HepG2 (cell line): ENCODE measurements around the gene NAIF1. TPM values are rescaled to one million over a fixed set of nuclear protein-coding genes. Genes with fewer than 3 reads are reported as not detected.

Source experiments
- ATF7 ChIP-seq, 2 experiments: fragments of 450-650 bp in 1 of 2; sonication (generic) in 1 of 2; formaldehyde crosslinking in 1 of 2; IDR thresholded peaks; 2 replicates each; pipeline versions ENCODE4 v1.4.0 to v1.6.1; 2016 to 2020; ENCODE audit warnings: antibody characterized with exemption in 1 of 2, mild to moderate bottlenecking in 1 of 2, missing genetic modification reagents in 1 of 2
- BCL6 ChIP-seq: IDR thresholded peaks from 2 replicates; pipeline ENCODE4 v1.6.1; 2016; ENCODE audit warnings: missing genetic modification reagents, missing compliant biosample characterization
- EHMT2 ChIP-seq: fragments of 200-600 bp; sonication (generic); IDR thresholded peaks from 2 replicates; pipeline ENCODE4 v1.7.0; 2017; ENCODE audit warnings: antibody characterized with exemption, low read depth, low read length, borderline replicate concordance
- FOSL2 ChIP-seq: sonication (generic); formaldehyde crosslinking; IDR thresholded peaks from 2 replicates; pipeline ENCODE4 v1.4.0; 2020; ENCODE audit warnings: missing genetic modification reagents
- JUN ChIP-seq: sonication (generic); formaldehyde crosslinking; IDR thresholded peaks from 2 replicates; pipeline ENCODE4 v1.4.0; 2020; ENCODE audit warnings: mild to moderate bottlenecking, missing genetic modification reagents
- KAT8 ChIP-seq: IDR thresholded peaks from 2 replicates; pipeline ENCODE4 v1.6.1; 2016; ENCODE audit warnings: missing genetic modification reagents, missing compliant biosample characterization
- NR2F1 ChIP-seq, 2 experiments: fragments of 450-650 bp in 1 of 2; formaldehyde crosslinking in 1 of 2; IDR thresholded peaks; 2 replicates each; pipeline versions ENCODE4 v1.5.0 to v1.6.1; 2016 to 2020; ENCODE audit warnings: mild to moderate bottlenecking in 1 of 2, missing compliant biosample characterization in 1 of 2, missing genetic modification reagents in 1 of 2, moderate library complexity in 1 of 2
- NRL ChIP-seq: sonication (generic); formaldehyde crosslinking; IDR thresholded peaks from 2 replicates; pipeline ENCODE4 v1.5.0; 2020; ENCODE audit warnings: missing genetic modification reagents, mild to moderate bottlenecking, moderate library complexity, borderline replicate concordance
- REPIN1 ChIP-seq: sonication (generic); formaldehyde crosslinking; IDR thresholded peaks from 2 replicates; pipeline ENCODE4 v1.8.0; 2022; ENCODE audit warnings: missing genetic modification reagents, low read depth, mild to moderate bottlenecking, borderline replicate concordance
- RERE ChIP-seq: IDR thresholded peaks from 2 replicates; pipeline ENCODE4 v1.6.1; 2016; ENCODE audit warnings: low read depth, missing genetic modification reagents, missing compliant biosample characterization
- SIX4 ChIP-seq: sonication (generic); formaldehyde crosslinking; IDR thresholded peaks from 2 replicates; pipeline ENCODE4 v1.4.0; 2020; ENCODE audit warnings: missing genetic modification reagents
- XBP1 ChIP-seq: sonication (generic); formaldehyde crosslinking; IDR thresholded peaks from 2 replicates; pipeline ENCODE4 v1.5.0; 2020; ENCODE audit warnings: missing genetic modification reagents
- ZBTB20 ChIP-seq: sonication (generic); formaldehyde crosslinking; IDR thresholded peaks from 2 replicates; pipeline ENCODE4 v1.8.1; 2023; ENCODE audit warnings: missing genetic modification reagents, low read depth, mild to moderate bottlenecking, borderline replicate concordance
- ZC3H4 ChIP-seq: sonication (generic); formaldehyde crosslinking; IDR thresholded peaks from 2 replicates; pipeline ENCODE4 v1.4.0; 2020; ENCODE audit warnings: missing genetic modification reagents, borderline replicate concordance
- ZFP36L1 ChIP-seq: sonication (generic); formaldehyde crosslinking; IDR thresholded peaks from 2 replicates; pipeline ENCODE4 v1.8.0; 2022; ENCODE audit warnings: mild to moderate bottlenecking, missing genetic modification reagents, moderate library complexity
- ZNF281 ChIP-seq: sonication (generic); formaldehyde crosslinking; IDR thresholded peaks from 2 replicates; pipeline ENCODE4 v1.4.0; 2020; ENCODE audit warnings: missing genetic modification reagents, borderline replicate concordance
- ZNF605 ChIP-seq: sonication (generic); formaldehyde crosslinking; IDR thresholded peaks from 2 replicates; pipeline ENCODE4 v1.8.0; 2022; ENCODE audit warnings: mild to moderate bottlenecking, missing genetic modification reagents
- ZNF724P ChIP-seq: sonication (generic); formaldehyde crosslinking; IDR thresholded peaks from 2 replicates; pipeline ENCODE4 v1.8.0; 2022; ENCODE audit warnings: missing genetic modification reagents, borderline replicate concordance
- ZNF816 ChIP-seq: sonication (generic); formaldehyde crosslinking; IDR thresholded peaks from 2 replicates; pipeline ENCODE4 v1.8.0; 2022; ENCODE audit warnings: missing genetic modification reagents, mild to moderate bottlenecking, borderline replicate concordance
- ZNF883 ChIP-seq: sonication (generic); formaldehyde crosslinking; IDR thresholded peaks from 2 replicates; pipeline ENCODE4 v1.5.1; 2020; ENCODE audit warnings: mild to moderate bottlenecking, missing genetic modification reagents; ENCODE audit errors: not compliant biosample characterization
- polyA plus RNA-seq, 8 experiments: library from polyadenylated mRNA; depleted of rRNA in 3 of 8; stranded (reverse) in 7 of 8; unstranded in 1 of 8; fragments of >200 nt; fragmentation: Illumina TruSeq in 4 of 8; extraction: Trizol in 4 of 8; gene quantifications; 2 replicates each; pipeline versions ENCODE4 v1.2.1 to v1.2.3, GENCODE V29; 2011 to 2016; ENCODE audit warnings: low read depth in 4 of 8, missing spikeins in 1 of 8, mixed read lengths in 1 of 8; ENCODE audit not compliant: insufficient read depth in 1 of 8
- total RNA-seq, 5 experiments: library from RNA; depleted of rRNA; stranded (reverse); fragments of >200 nt; fragmentation: Illumina TruSeq; extraction: Trizol; gene quantifications; 2 replicates each; pipeline ENCODE4 v1.2.3, GENCODE V29; 2016; ENCODE audit warnings: low read depth in 1 of 5

The NAIF1 gene
- total and polyA plus RNA-seq, 2 of the 13 experiments (the other 11 are each of a cell fraction or from before 2014, with no cell fraction given) = 6.0 to 6.9 TPM

- TF ChIP-seq XBP1 (CRISPR knock-in tag) (peak; percentile 75; the same call in 1 of the 2 replicates), ZC3H4 (CRISPR knock-in tag) (no peak), ZFP36L1 (CRISPR knock-in tag) (peak; percentile 81), NRL (CRISPR knock-in tag) (0 out of 2 replicates have a peak, but pooled peaks have one; percentile 5), ZNF724P (CRISPR knock-in tag) (peak; percentile 77; the same call in 1 of the 2 replicates), NR2F1 (CRISPR knock-in tag; IDR thresholded peaks at IDR 0.05) (no peak; a peak in 1 of 4 replicates), REPIN1 (peak; percentile 51), ZNF281 (peak; percentile 81; the same call in 1 of the 2 replicates), ZBTB20 (no peak), ZNF816 (CRISPR knock-in tag) (0 out of 2 replicates have a peak, but pooled peaks have one; percentile 12), BCL6 (CRISPR knock-in tag) (peak; percentile 21; the same call in 1 of the 2 replicates), EHMT2 (no peak), KAT8 (CRISPR knock-in tag) (peak; percentile 69), ZNF605 (CRISPR knock-in tag) (peak; percentile 7; the same call in 1 of the 2 replicates), FOSL2 (peak; percentile 74), ZNF883 (CRISPR knock-in tag) (peak; percentile 72), ATF7 (IDR thresholded peaks at IDR 0.05) (peak; percentile 97), ATF7 (CRISPR knock-in tag; IDR thresholded peaks at IDR 0.05) (peak; percentile 97), JUN (peak; percentile 95), SIX4 (CRISPR knock-in tag) (peak; percentile 93), RERE (CRISPR knock-in tag) (0 out of 2 replicates have a peak, but pooled peaks have one; percentile 10)
Observed at GRCh38 chr9:128098297-128099230, 31.4 kb upstream of the NAIF1 start (continued).
